Tongue (tissue), 2 donors: Measurements from ENCODE around the gene RABGAP1L. TPM values are rescaled to one million over a fixed set of nuclear protein-coding genes. Genes with fewer than 3 reads are reported as not detected.

Experiments
- small RNA-seq: library from RNA; depleted of rRNA; stranded (forward); fragments of <200 nt; gene quantifications from one replicate; pipeline ENCODE3, GENCODE V24; 2014; ENCODE audit warnings: low replicate concordance
- total RNA-seq: library from RNA; depleted of rRNA; stranded (reverse); fragments of >200 nt; gene quantifications from one replicate; pipeline ENCODE4 v1.2.3, GENCODE V29; 2014

RABGAP1L gene
- total RNA-seq, 1 donor from 2014 or later: 86.6 TPM

Small RNA genes lying within 50 kb of the gene (small RNA-seq; reads per million reads assigned to genes)
- gene BANF1P4 (not detected), gene RF00019 (not detected), gene RNU6-307P (not detected)

Other genes starting within 250 kb of the RABGAP1L start
- gene SERPINC1, start 242.2 kb upstream of the RABGAP1L start, total RNA-seq: not detected
- gene RC3H1, start 137.2 kb upstream of the RABGAP1L start, total RNA-seq: 31.4 TPM